HG03039 (cell line): ENCODE data around the gene HLA-E.

ENCODE experiments used
- ATAC-seq: cut with Tn5 transposase; IDR thresholded peaks from one replicate; pipeline ENCODE4 v1.9.1; 2021; ENCODE audit warnings: mild to moderate bottlenecking, moderate library complexity; ENCODE audit not compliant: unreplicated experiment

The HLA-E gene

DNA sequence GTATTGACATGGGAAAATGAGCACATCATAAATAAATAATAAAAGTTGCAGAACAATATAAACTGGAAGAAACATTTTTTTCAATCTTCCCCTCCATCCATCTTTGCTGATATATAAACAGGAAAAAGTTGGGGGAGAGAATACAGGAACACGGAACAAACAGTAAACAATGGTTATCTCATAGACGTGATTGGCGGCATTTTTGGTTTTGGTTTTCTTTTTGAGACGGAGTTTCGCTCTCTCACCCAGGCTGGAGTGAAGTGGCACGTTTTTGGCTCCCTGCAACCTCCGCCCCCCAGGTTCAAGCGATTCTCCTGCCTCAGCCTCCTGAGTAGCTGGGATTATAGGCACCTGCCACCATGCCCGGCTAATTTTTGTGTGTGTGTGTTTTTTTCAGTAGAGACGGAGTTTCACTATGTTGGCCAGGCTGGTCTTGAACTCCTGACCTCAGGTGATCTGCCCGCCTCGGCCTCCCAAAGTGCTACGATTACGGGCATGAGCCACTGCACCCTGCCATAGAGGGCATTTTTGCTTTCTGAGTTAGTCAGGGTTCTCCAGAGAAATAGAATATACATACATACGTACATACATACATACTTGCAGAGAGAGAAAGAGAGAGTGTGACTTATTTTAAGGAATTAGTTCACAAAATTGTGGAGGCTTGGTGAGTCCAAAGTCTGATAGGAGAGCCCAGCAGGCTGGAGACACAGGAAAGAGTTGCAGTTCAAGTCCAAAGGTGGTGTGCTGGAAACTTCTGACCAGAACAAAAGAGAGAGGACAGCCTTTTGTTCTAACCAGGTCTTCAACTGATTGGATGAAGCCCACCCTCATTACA lies 44.4 kb downstream of the HLA-E start:
- ATAC-seq = no peak

DNA sequence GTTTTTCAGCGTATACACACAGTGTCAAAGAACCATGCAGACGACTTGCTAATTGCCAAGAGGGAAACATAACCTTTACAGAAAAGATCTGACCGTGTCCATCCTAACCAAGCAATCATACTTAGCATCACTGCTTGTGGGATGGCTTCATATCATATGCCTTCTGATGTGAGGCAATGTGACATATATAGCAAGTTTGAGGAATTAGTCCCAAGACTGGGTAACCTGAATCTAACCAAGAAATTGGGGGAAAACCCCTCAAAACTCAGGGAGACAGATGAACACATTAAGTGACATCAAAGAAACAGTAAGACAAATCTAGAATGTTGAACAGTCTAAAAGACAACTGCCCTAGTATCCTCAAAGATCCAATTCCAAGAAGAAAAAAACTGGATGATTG lies 48.6 kb downstream of the HLA-E start:
- no peak for ATAC-seq

DNA sequence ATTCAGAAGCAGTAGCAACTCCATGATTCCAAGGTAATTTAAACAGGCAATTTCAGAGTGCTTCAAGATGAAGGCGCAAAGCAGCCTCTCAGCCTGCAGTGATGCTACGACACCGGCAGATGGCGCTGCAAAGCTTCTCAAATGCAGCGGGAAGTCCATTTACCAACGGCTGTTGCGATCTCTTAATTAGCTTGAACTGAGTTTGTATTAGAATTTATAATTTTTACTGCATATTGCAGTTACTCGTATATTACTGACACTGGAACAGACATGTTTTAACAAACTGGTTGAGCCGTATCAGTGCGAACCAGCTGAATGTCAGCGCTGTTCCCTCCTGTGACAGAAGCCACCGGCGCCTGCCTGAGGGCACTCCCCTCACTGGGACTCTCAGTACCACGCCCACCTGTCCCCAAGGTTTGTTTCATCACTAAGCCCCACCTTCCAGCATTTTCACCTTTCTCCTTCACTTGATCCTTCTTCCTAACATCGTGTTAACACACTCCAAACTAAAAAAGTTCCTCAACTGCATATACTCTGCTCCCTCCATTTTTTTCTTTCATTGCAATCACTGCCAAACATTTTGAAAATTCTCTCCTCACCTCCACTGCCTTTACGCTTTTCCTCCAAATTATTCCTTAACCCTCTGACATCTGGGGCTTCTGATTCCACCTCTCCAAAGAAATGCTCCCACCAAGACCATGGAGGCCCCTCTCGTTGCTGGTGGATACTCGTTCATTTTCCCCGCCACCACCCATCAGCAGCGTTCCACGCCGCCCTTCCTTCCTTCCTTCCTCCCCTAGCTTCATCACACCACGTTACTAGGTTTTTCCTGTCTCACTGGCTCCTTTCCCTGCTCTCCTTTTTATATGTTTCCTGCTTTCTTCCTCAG lies 52.5 kb downstream of the HLA-E start:
- ATAC-seq = no peak

DNA sequence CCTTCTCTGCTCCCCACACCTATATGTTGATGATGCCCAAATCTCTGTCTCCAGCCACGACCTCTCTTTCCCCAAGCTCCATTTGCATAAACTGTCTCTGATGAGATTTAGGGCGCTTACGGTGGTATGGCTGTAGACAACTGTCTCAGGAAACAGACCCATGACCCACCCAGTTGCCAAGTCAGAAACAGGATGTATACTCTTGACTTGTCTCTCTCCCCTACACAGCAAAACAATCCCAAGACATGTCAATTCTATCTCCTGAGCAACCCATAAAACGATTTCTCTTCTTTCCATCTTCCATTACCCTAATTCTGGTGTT lies 53.1 kb downstream of the HLA-E start:
- ATAC-seq = no peak

GRCh38 chr6:30542915-30543314 lies 53.6 kb downstream of the HLA-E start:
- no peak for ATAC-seq
